Uterus (tissue), 4 donors: ENCODE measurements around the gene FBXW7. TPM values are rescaled to one million over a fixed set of nuclear protein-coding genes. Genes with fewer than 3 reads are reported as not detected.

Experiments used
- DNase-seq, 2 donors: peaks; one replicate each; pipeline ENCODE4 v3.0.0-alpha.2; 2019 to 2020
- H3K27ac ChIP-seq, 2 donors: fragments of 200-600 bp; sonication (generic); 1 replicate in 1 of 2; 2 replicates in 1 of 2; pipeline ENCODE4 v1.5.1; 2016 to 2018
- H3K27me3 ChIP-seq, 2 donors: fragments of 200-600 bp; sonication (generic); one replicate each; pipeline ENCODE4 v1.5.1; 2018 to 2019; ENCODE audit warnings: control low read depth in 1 of 2
- H3K36me3 ChIP-seq, 2 donors: fragments of 200-600 bp; sonication (generic); one replicate each; pipeline ENCODE4 v1.5.1; 2019; ENCODE audit warnings: control low read depth in 1 of 2
- H3K4me1 ChIP-seq, 2 donors: fragments of 200-600 bp; sonication (generic); one replicate each; pipeline ENCODE4 v1.5.1; 2018 to 2019; ENCODE audit warnings: control low read depth in 1 of 2
- H3K4me3 ChIP-seq, 2 donors: fragments of 200-600 bp; sonication (generic); 1 replicate in 1 of 2; 2 replicates in 1 of 2; pipeline ENCODE4 v1.5.1; 2018 to 2019; ENCODE audit warnings: mild to moderate bottlenecking in 1 of 2
- H3K9me3 ChIP-seq, 2 donors: fragments of 200-600 bp; sonication (generic); one replicate each; pipeline ENCODE4 v1.5.1; 2019; ENCODE audit warnings: control low read depth in 1 of 2
- CTCF ChIP-seq, 4 experiments: fragments of 200-600 bp in 2 of 4; fragments of 450-650 bp in 2 of 4; sonication (generic) in 2 of 4; IDR thresholded peaks; one replicate each; pipeline ENCODE4 v1.5.1; 2016 to 2019; ENCODE audit warnings: antibody characterized with exemption in 4 of 4, mild to moderate bottlenecking in 2 of 4, moderate library complexity in 1 of 4
- POLR2A ChIP-seq, 2 donors: fragments of 450-650 bp; IDR thresholded peaks; one replicate each; pipeline ENCODE4 v1.6.1; 2016; ENCODE audit warnings: antibody characterized with exemption in 2 of 2, mild to moderate bottlenecking in 1 of 2, moderate library complexity in 1 of 2
- intact Hi-C: fragments of 100-400 bp; cut with DNase I; formaldehyde crosslinking; loops from one replicate; pipeline ENCODE4 v1.15.1; 2023; ENCODE audit warnings: low total_unique reads
- total RNA-seq, 4 donors: library from RNA; depleted of rRNA in 3 of 4; stranded (reverse); fragments of >200 nt in 3 of 4; gene quantifications; one replicate each; pipeline versions ENCODE4 v1.1.0 to v1.2.4, GENCODE V29; 2014 to 2023
- donor health status: DM: yes; HTN: yes; CAD: no.

Gene FBXW7
- total RNA-seq, 4 donors from 2014 or later = 50.6 to 152 (median 90.8) TPM

- Histone ChIP-seq H3K4me1 (no peaks in the 10 kb centered on the region), H3K36me3 (no peaks in the 10 kb centered on the region), H3K4me3 (no peak overlapping the region), H3K9me3 (no peaks in the 10 kb centered on the region), H3K27ac (no peak overlapping the region), H3K27me3 (no peaks in the 10 kb centered on the region)
- DNase-seq = no peak
- intact Hi-C loops = no loop called here
- no peak for TF ChIP-seq CTCF (IDR thresholded peaks at IDR 0.05)
- TF ChIP-seq POLR2A (IDR thresholded peaks at IDR 0.05) = no peak
Observed at GRCh38 chr4:152344001-152344400, 191.9 kb downstream of the FBXW7 start.

- DNase-seq = no peak
- no peaks in the 10 kb centered on the region for H3K9me3 ChIP-seq
- H3K4me1 ChIP-seq = no peaks in the 10 kb centered on the region
- intact Hi-C loops = no loop called here
- no peaks in the 10 kb centered on the region for H3K27me3 ChIP-seq
- TF ChIP-seq POLR2A (IDR thresholded peaks at IDR 0.05) = no peak
- no peak overlapping the region for H3K4me3 ChIP-seq
- no peaks in the 10 kb centered on the region for H3K36me3 ChIP-seq
- H3K27ac ChIP-seq = no peak overlapping the region
Observed at GRCh38 chr4:152342293-152342692, 193.6 kb downstream of the FBXW7 start.

GRCh38 chr4:152340818-152341217, 195.1 kb downstream of the FBXW7 start:
- no peak for DNase-seq
- TF ChIP-seq POLR2A (IDR thresholded peaks at IDR 0.05) (no peak), CTCF (IDR thresholded peaks at IDR 0.05) (no peak)
- no peaks in the 10 kb centered on the region for H3K27me3 ChIP-seq
- intact Hi-C loops = no loop called here
- H3K9me3 ChIP-seq = no peaks in the 10 kb centered on the region
- no peak overlapping the region for H3K27ac ChIP-seq
- no peaks in the 10 kb centered on the region for H3K4me1 ChIP-seq
- H3K4me3 ChIP-seq = no peak overlapping the region
- H3K36me3 ChIP-seq = no peaks in the 10 kb centered on the region

- H3K27me3 ChIP-seq = no peaks in the 10 kb centered on the region
- no peak for DNase-seq
- no peak overlapping the region for H3K4me3 ChIP-seq
- H3K4me1 ChIP-seq = no peaks in the 10 kb centered on the region
- no peak overlapping the region for H3K27ac ChIP-seq
- H3K36me3 ChIP-seq = no peaks in the 10 kb centered on the region
- no peak for TF ChIP-seq CTCF (IDR thresholded peaks at IDR 0.05)
- TF ChIP-seq POLR2A (IDR thresholded peaks at IDR 0.05) = no peak
- intact Hi-C loops = no loop called here
- no peaks in the 10 kb centered on the region for H3K9me3 ChIP-seq
Observed at GRCh38 chr4:152339576-152339975, 196.3 kb downstream of the FBXW7 start.

GRCh38 chr4:152334931-152335330, 201.0 kb downstream of the FBXW7 start:
- intact Hi-C loops = no loop called here
- H3K9me3 ChIP-seq = no peaks in the 10 kb centered on the region
- no peaks in the 10 kb centered on the region for H3K36me3 ChIP-seq
- no peaks in the 10 kb centered on the region for H3K27me3 ChIP-seq
- H3K27ac ChIP-seq = no peak overlapping the region
- no peak for TF ChIP-seq CTCF (IDR thresholded peaks at IDR 0.05)
- no peak overlapping the region for H3K4me3 ChIP-seq
- no peak for DNase-seq
- no peaks in the 10 kb centered on the region for H3K4me1 ChIP-seq

- no peak for TF ChIP-seq POLR2A (IDR thresholded peaks at IDR 0.05)
- intact Hi-C loops = no loop called here
- Histone ChIP-seq H3K4me1 (no peaks in the 10 kb centered on the region), H3K36me3 (no peaks in the 10 kb centered on the region), H3K4me3 (no peak overlapping the region), H3K9me3 (no peaks in the 10 kb centered on the region), H3K27me3 (no peaks in the 10 kb centered on the region), H3K27ac (no peak overlapping the region)
- DNase-seq = no peak
Observed at GRCh38 chr4:152331042-152331441, 204.8 kb downstream of the FBXW7 start.
